ENCODE measurements around the gene NDUFA12. TPM values are rescaled to one million over a fixed set of nuclear protein-coding genes. Genes with fewer than 3 reads are reported as not detected.

NDUFA12 gene
- total and polyA plus RNA-seq, 11 donors: 195 to 872 (median 356) TPM

DNA sequence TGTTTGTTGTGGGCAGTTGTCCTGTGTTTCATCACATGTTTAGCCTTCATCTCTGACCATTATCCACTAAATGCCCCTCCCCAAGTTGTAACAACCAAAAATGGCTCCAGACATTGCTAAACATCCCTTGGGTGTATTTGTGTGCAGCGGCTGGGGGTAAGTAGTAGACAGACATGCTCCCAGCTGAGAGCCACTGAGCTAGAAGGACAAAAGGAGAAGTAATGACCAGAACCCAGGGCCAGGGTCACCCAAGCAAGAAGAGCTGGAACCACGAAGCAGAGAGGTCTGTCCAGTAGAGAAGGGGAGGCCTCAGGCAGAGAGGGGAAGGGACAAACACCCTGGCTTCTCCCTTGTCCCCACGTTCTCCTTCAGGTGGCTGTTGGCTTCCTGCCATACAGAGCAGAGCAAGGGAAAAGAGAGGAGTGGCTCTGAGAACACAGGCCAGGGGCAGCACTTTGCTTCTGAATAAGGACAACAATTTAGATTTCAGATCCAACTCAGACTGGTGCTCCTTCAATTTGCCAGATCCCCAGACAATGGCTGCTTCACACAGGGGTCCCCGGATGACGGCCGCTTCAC is 55.2 kb downstream of the NDUFA12 start:
- Histone ChIP-seq H3K9me3 (no peaks in the 10 kb centered on the region), H3K4me1 (peaks cover 0 to 16% (median 0%) of the 10 kb centered on the region in 12 donors), H3K27me3 (no peaks in the 10 kb centered on the region), H3K4me3 (no peak overlapping the region), H3K27ac (no peak overlapping the region), H3K36me3 (no peaks in the 10 kb centered on the region)
- 78 to 87% (median 84%) methylated on average over 6 of the region's 6 CpGs for WGBS, 4 donors
- DNase-seq (no peak), ATAC-seq (peak in 1 of 4 donors; percentile 11)
- intact Hi-C loops (cut with DNase I): no loop called here
- no peak for TF ChIP-seq POLR2A (IDR thresholded peaks at IDR 0.05)
- TF ChIP-seq, protein P1, sequence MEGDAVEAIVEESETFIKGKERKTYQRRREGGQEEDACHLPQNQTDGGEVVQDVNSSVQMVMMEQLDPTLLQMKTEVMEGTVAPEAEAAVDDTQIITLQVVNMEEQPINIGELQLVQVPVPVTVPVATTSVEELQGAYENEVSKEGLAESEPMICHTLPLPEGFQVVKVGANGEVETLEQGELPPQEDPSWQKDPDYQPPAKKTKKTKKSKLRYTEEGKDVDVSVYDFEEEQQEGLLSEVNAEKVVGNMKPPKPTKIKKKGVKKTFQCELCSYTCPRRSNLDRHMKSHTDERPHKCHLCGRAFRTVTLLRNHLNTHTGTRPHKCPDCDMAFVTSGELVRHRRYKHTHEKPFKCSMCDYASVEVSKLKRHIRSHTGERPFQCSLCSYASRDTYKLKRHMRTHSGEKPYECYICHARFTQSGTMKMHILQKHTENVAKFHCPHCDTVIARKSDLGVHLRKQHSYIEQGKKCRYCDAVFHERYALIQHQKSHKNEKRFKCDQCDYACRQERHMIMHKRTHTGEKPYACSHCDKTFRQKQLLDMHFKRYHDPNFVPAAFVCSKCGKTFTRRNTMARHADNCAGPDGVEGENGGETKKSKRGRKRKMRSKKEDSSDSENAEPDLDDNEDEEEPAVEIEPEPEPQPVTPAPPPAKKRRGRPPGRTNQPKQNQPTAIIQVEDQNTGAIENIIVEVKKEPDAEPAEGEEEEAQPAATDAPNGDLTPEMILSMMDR (IDR thresholded peaks at IDR 0.05): no peak

DNA sequence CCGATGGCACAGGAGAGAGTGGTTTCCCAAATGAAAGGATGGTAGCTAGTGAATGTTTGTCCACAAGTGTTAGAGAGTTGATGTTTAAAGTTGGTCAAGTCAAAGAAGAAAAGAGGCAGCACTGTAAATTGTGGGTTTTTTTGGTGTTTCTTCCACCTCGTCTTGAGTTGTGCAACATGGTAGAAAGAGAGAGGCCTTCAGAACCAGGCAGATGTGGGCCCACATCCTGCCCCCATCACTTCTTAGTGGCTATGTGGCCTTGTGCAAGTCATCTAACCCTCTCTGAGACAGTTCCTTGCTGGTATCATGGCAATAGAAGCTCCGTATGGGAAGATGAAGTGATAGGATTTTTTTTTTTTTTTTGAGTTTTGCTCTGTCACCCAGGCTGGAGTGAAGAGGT is 60.8 kb downstream of the NDUFA12 start:
- Histone ChIP-seq H3K36me3 (no peaks in the 10 kb centered on the region), H3K27me3 (no peaks in the 10 kb centered on the region), H3K27ac (peak overlapping the region in 1 of 12 donors; percentile 78), H3K4me1 (peaks cover 0 to 26% (median 14%) of the 10 kb centered on the region in 12 donors), H3K4me3 (no peak overlapping the region), H3K9me3 (no peaks in the 10 kb centered on the region)
- 91 to 99% (median 93%) methylated on average over 3 of the region's 3 CpGs for WGBS, 4 donors
- ATAC-seq (no peak), DNase-seq (no peak)
- TF ChIP-seq, protein P1 (IDR thresholded peaks at IDR 0.05): no peak
- TF ChIP-seq POLR2A (IDR thresholded peaks at IDR 0.05): no peak
- intact Hi-C loops (cut with DNase I): no loop called here

DNA sequence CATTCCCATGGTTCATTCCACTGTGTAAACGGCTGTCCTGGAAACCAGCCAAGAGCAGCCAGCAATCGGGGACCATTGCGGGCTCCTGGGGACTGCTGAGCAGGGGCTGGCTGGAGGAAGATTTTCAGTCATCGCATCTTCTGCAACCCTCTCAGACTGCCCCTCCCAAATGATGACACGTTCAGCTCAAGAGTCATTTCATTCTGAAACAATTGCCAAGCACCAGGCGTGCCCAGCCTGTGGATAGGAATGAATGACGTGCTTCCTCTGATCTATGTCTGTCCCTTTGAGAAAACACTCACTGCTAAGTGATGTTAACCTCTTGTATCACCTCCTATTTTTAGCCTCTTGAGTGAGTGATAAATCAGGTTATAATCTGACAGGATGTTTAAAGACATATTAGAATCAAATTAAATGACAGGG is 62.0 kb downstream of the NDUFA12 start:
- 1 to 9% (median 2%) methylated on average over 7 of the region's 7 CpGs for WGBS, 4 donors
- H3K4me3 ChIP-seq: peak overlapping the region in 1 of 12 donors; percentile 15
- H3K27me3 ChIP-seq: no peaks in the 10 kb centered on the region
- peaks cover 0 to 26% (median 14%) of the 10 kb centered on the region in 12 donors for H3K4me1 ChIP-seq
- H3K9me3 ChIP-seq: no peaks in the 10 kb centered on the region
- H3K36me3 ChIP-seq: no peaks in the 10 kb centered on the region
- ATAC-seq (peak; percentile 94 to 98 (median 96)), DNase-seq (peak; percentile 57 to 91 (median 65))
- no peak for TF ChIP-seq POLR2A (IDR thresholded peaks at IDR 0.05)
- TF ChIP-seq, protein P1 (IDR thresholded peaks at IDR 0.05): no peak
- peak overlapping the region in 9 of 12 donors; percentile 18 to 78 (median 46) for H3K27ac ChIP-seq
- intact Hi-C loops (cut with DNase I): no loop called here

DNA sequence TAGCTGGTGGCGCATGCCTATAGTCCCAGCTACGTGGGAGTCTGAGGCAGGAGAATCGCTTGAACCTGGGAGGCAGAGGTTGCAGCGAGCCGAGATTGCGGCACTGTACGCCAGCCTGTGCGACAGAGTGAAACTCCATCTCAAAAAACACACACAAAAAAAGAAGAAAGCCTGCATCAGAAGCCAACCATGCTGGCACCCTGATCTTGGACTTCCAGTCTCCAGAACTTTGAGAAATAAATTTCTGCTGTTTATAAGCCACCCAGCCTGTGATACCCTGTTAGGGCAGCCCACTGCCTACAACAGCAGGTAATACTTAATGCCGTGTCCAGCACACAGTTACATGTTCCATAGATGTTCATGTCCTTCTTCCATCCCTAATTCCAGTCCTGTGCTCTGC is 62.7 kb downstream of the NDUFA12 start:
- intact Hi-C loops (cut with DNase I): no loop called here
- H3K9me3 ChIP-seq: no peaks in the 10 kb centered on the region
- no peak for TF ChIP-seq POLR2A (IDR thresholded peaks at IDR 0.05)
- TF ChIP-seq, protein P1 (IDR thresholded peaks at IDR 0.05): no peak
- WGBS, 4 donors: 92 to 97% (median 96%) methylated on average over 9 of the region's 9 CpGs
- peaks cover 0 to 26% (median 14%) of the 10 kb centered on the region in 12 donors for H3K4me1 ChIP-seq
- H3K27ac ChIP-seq: peak overlapping the region in 6 of 12 donors; percentile 18 to 70 (median 39)
- DNase-seq: no peak
- no peak overlapping the region for H3K4me3 ChIP-seq
- peak in 2 of 4 donors; percentile 6 for ATAC-seq
- H3K27me3 ChIP-seq: no peaks in the 10 kb centered on the region
- H3K36me3 ChIP-seq: no peaks in the 10 kb centered on the region

All from heart left ventricle (tissue), 16 donors.